ENCODE measurements around the gene PLCB2.
A peak's percentile ranks its signal among the peaks of the same experiment; 100 is the strongest.

PLCB2 gene

DNA sequence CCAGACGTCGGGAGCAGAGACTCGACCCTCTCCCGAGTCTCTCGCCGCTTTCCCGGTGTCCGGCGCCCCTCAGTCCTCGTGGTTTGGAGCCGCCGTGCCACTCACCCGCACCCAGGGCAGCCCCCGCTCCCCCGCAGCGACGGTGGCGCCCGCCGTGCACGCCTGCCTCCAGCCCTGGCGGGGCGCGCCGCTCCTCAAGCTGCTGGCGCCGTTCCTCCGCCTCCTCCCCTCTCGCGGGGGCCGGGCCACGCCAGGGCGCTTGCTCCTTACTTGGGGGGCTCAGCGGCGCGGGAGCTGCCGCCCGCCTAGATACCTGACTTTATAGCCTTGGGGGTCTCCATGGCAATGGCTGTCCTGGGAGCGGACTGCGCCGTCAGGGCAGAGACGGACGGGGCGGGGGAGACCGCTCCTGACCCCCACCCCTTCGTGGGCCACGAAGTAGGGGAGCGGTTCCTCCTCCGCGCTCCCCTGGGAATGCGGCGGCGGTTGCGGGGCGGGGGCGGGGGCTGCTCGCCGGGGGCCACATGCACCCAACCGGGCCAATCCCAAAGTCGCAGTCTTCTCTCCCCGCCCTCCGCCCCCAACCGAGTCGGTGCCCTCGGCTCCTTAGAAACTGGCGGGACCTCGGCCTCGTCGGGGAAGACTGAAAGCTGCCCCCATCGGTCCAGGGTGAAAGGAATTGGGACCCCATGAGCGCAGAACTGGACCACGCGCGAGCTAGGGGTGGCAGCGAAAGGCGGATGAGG lies 24.7 kb downstream of the PLCB2 start, which contains the start of gene ANKRD63:
ANKRD63 (minus strand) TSS at position 196 of the 746 bp plus-strand sequence. CDS start 478 bp downstream, outside the sequence.
- Mint-ChIP-seq H3K4me1 (ENCODE audit: low read depth) (peaks cover 5% of the 10 kb centered on the region), H3K27ac (no peak within 1 kb of the TSS), H3K27me3 (ENCODE audit: low read depth) (peaks cover 41% of the 10 kb centered on the region), H3K9me3 (no peaks in the 10 kb centered on the region), H3K36me3 (ENCODE audit: low read depth) (no peaks in the 10 kb centered on the region), H3K4me3 (peak within 1 kb of the TSS; percentile 60)

DNA sequence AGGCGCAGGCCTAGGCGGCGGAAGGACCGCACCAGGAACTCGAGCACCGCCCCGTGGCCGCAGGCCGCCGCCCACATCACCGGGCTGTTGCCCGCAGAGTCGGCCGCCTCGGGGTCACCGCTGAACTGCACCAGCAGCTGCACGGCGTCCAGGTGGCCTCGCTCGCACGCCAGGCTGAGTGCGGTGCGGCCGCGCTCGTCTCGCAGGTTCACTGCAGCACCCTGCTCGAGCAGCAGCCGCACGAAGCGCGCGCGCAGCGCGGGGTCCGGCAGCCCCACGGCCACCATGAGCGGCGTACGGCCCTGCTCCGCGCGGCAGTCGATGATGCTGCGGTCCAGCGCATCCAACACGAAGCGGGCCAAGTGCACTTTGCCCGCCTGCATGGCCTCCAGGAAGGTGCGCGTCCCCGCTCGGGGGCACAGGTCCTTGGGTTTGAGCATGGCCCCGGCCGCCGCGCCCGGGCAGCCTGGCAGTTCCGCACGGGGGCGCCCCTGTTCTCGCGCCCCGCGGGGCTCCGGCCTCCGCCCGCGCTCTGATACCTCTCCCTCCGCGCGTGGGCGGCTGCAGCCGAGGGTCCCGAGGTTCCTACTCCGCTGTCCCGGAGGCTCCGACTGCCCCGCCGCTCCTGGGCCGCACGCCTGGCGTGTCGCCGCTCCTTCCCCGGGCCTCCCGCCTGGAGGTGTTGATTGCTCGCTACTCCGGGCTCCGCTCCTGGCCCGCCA lies 25.4 kb downstream of the PLCB2 start:
- Mint-ChIP-seq H3K4me3 (peak overlapping the region; percentile 60), H3K4me1 (ENCODE audit: low read depth) (peaks cover 5% of the 10 kb centered on the region), H3K36me3 (ENCODE audit: low read depth) (no peaks in the 10 kb centered on the region), H3K27me3 (ENCODE audit: low read depth) (peaks cover 46% of the 10 kb centered on the region), H3K9me3 (no peaks in the 10 kb centered on the region), H3K27ac (no peak overlapping the region)

DNA sequence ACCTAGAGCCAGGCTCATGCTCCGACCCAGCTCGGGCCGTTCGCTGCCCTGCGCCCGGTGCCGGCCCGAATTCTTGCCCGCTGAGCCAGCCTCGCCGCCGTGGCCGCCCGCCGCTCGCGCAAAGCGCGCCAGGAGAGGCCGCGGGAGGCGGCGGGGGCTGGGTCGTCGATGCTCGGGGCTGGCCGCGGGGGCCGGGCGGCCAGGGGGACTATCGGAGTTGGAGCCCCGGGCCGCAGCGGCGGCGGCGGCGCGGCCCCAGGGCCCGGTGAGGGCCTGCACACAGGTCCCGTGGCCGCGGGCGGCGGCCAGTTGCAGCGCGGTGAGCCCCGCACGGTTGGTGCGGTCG lies 26.0 kb downstream of the PLCB2 start:
- peaks cover 5% of the 10 kb centered on the region for H3K4me1 Mint-ChIP-seq (ENCODE audit: low read depth)
- no peak overlapping the region for H3K27ac Mint-ChIP-seq
- H3K36me3 Mint-ChIP-seq (ENCODE audit: low read depth), result no peaks in the 10 kb centered on the region
- H3K4me3 Mint-ChIP-seq, result no peak overlapping the region
- no peaks in the 10 kb centered on the region for H3K9me3 Mint-ChIP-seq
- peaks cover 52% of the 10 kb centered on the region for H3K27me3 Mint-ChIP-seq (ENCODE audit: low read depth)

DNA sequence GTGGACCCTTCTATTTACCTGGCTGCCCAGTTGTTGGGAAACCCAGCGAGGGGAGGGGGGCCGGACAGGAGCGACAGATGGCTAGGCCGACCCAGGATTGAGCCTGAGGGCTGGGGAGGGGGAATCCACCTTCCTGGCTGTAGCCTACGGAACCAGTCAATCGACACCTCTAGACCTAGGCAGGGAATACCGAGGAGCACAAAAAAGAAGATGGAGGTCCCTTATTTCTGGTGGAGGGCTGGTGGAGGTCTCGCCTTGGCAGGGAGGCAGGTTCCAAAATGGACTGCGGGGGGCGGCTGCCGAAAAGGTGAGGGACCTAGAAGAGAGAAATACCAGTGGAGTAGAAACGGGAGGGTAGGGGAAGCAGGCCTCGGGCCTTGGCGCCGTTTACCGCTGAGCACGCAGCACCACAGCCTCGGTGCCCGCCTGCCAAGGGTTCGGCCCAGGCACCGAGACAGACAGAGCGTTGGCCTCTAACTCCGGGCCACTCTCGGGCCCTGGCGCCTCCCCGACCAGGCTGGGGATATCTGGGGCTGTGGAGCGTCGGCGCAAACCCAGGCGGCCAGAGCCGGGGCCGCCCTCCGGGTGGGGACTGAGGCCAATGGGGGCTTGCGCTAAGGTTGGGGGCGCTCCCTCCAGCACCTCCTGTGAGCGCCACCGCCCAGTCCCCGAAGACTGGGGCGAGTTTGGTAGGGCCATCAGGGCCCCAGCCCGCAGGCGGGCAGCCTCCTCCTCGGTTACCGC lies 26.5 kb downstream of the PLCB2 start:
- Mint-ChIP-seq H3K9me3 (no peaks in the 10 kb centered on the region), H3K27ac (no peak overlapping the region), H3K36me3 (ENCODE audit: low read depth) (no peaks in the 10 kb centered on the region), H3K4me1 (ENCODE audit: low read depth) (peaks cover 5% of the 10 kb centered on the region), H3K4me3 (peak overlapping the region; percentile 62), H3K27me3 (ENCODE audit: low read depth) (peaks cover 56% of the 10 kb centered on the region)

DNA sequence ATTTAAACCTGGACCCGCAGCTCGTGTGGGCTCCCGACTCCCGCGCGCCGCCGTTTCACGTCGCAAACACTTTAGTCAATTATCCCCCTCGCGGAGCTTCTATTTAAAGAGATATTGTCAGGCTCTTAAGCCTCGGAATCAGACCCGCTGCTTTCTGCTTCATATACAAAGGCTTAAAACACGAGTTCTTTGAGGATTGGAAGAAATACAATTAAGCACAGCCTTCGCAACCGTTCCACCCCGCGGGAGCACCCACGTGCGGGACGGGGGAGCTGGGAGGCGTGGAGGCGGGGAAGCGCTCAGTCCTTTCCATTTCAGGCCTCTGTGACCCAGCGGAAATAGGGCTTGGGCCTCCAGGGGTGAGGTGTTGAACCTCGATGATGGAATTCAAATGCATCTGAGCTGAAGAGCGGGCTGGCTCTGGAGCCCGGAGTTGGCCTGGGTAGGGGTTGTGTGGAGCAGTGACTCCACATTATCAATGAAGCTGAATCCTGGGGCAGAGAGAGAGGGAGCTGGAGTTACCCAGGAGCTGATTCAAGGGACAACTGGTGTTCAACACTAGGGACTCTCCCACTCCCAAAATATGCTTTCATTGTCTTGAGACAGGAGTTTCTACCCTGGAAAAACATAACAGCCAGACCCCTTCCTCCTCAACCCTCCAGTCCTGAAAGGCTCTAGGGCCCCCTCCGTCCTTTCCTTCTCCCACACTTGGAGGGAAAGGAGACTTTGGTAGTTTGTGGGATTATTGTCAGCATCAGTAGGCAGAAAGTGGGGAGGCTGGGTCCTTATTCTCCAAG lies 27.3 kb downstream of the PLCB2 start:
- Mint-ChIP-seq H3K9me3 (no peaks in the 10 kb centered on the region), H3K27me3 (ENCODE audit: low read depth) (peaks cover 56% of the 10 kb centered on the region), H3K4me1 (ENCODE audit: low read depth) (peaks cover 5% of the 10 kb centered on the region), H3K27ac (no peak overlapping the region), H3K36me3 (ENCODE audit: low read depth) (no peaks in the 10 kb centered on the region), H3K4me3 (peak overlapping the region; percentile 62)

DNA sequence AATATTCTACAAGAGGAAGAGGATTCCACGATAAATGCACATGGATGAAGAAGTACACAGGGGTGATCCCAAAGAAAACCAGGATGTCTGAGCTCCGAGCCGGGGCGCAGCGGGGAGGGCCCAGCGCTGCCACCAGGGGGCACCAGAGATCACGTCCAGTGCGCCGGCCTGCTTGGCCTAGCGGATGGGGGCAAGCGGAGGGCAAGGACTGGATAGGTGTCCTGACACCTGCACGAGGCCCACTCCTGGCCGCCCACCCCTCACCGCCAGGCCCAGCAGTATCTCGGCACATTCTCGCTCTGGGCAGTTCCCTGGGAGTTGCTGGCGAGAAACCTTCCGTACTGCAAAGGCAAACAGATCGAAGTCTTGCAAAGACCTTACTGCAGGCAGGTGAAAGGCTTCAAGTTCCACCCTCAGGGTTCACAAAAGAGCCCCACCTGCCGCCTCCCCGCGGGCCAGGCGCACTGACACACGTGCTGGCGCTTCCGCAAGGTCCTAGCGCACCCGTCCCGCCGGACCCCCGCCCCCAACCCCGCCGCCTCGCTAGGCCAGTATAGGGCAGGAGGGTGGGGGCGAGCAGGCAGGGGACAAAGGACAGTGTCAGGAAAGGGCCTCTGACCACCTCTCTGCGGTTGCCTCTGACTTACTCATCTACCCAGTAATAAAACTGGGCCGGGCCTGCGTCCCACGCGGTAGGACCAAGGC lies 28.1 kb downstream of the PLCB2 start:
- Mint-ChIP-seq H3K27me3 (ENCODE audit: low read depth) (peaks cover 54% of the 10 kb centered on the region), H3K27ac (no peak overlapping the region), H3K36me3 (ENCODE audit: low read depth) (no peaks in the 10 kb centered on the region)

DNA sequence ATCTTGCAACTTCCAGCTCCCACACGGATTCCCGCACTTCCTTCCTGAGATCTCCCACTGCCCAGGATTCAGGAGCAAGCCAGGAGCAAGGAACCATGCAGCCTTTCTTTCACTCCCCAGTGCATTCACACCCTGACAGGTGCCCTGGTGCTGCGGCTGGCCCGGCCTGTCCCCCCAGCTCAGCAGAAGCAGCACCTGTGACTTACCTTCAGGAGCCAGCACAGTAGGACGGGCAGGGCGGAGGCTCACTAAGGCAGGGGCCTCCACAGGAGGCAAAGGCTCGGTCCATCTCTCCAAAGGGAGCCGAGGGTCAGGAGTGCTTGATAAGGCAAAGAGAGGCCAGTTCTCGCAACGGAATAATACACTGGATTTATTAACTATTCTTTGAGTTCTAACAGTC lies 29.7 kb downstream of the PLCB2 start:
- Mint-ChIP-seq H3K9me3 (no peaks in the 10 kb centered on the region), H3K27me3 (ENCODE audit: low read depth) (peaks cover 44% of the 10 kb centered on the region), H3K4me3 (no peak overlapping the region), H3K36me3 (ENCODE audit: low read depth) (no peaks in the 10 kb centered on the region), H3K27ac (no peak overlapping the region), H3K4me1 (ENCODE audit: low read depth) (peaks cover 9% of the 10 kb centered on the region)

More for the DNA sequence above, 28.1 kb downstream of the PLCB2 start:
- Mint-ChIP-seq H3K4me1 (ENCODE audit: low read depth) (peaks cover 9% of the 10 kb centered on the region), H3K4me3 (no peak overlapping the region), H3K9me3 (no peaks in the 10 kb centered on the region)

DNA sequence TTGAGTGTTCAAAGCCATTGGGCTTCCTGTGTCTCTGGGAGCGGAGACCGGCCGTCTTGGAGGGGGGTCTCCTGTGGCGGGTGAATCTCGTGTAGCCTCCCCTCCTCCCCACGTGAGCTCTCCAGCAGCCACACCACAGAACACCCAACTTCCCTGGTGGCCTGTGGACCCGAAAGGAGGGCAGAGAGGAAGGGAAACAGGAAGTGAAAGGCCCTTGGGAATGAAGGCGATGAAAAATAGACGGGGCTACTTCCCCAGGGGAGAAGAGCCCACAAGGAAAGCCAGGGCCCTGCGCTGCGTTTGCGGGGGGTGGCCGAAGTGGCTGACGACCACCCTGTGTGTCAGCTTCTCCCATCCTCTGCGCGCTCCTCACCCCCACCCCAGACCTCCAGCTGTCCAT lies 30.3 kb downstream of the PLCB2 start:
- no peak overlapping the region for H3K27ac Mint-ChIP-seq
- H3K27me3 Mint-ChIP-seq (ENCODE audit: low read depth), result peaks cover 44% of the 10 kb centered on the region
- H3K4me3 Mint-ChIP-seq, result no peak overlapping the region
- H3K36me3 Mint-ChIP-seq (ENCODE audit: low read depth), result no peaks in the 10 kb centered on the region
- H3K4me1 Mint-ChIP-seq (ENCODE audit: low read depth), result peaks cover 9% of the 10 kb centered on the region
- H3K9me3 Mint-ChIP-seq, result no peaks in the 10 kb centered on the region

DNA sequence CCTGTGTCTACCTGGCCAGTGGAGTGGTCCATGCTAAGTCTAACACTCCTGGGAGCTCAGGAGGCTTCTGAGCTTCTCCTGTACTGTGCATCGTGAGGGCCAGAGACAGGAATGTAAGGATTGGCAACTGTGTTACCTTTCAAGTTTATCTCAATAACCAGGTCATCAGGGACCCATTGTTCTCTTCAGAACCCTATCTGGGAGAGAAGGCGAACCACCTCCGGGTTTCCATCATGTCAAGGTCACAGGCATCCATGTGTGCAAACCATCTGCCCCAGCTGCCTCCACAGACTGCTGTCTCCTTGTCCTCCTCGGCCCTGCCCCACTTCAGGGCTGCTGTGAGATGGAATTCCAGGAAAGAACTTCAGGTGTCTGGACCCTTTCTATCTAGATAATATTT lies 30.8 kb downstream of the PLCB2 start:
- Mint-ChIP-seq H3K27ac (no peak overlapping the region), H3K4me1 (ENCODE audit: low read depth) (peaks cover 9% of the 10 kb centered on the region), H3K36me3 (ENCODE audit: low read depth) (no peaks in the 10 kb centered on the region), H3K4me3 (no peak overlapping the region), H3K9me3 (no peaks in the 10 kb centered on the region), H3K27me3 (ENCODE audit: low read depth) (peaks cover 44% of the 10 kb centered on the region)

DNA sequence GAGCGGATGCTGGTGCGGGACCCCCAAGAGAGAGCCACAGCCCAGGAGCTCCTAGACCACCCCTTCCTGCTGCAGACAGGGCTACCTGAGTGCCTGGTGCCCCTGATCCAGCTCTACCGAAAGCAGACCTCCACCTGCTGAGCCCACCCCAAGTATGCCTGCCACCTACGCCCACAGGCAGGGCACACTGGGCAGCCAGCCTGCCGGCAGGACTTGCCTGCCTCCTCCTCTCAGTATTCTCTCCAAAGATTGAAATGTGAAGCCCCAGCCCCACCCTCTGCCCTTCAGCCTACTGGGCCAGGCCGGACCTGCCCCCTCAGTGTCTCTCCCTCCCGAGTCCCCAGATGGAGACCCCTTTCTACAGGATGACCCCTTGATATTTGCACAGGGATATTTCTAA lies 31.8 kb downstream of the PLCB2 start:
- H3K4me3 Mint-ChIP-seq, result no peak overlapping the region
- no peaks in the 10 kb centered on the region for H3K36me3 Mint-ChIP-seq (ENCODE audit: low read depth)
- H3K9me3 Mint-ChIP-seq, result no peaks in the 10 kb centered on the region
- peaks cover 41% of the 10 kb centered on the region for H3K27me3 Mint-ChIP-seq (ENCODE audit: low read depth)
- H3K4me1 Mint-ChIP-seq (ENCODE audit: low read depth), result peaks cover 8% of the 10 kb centered on the region
- no peak overlapping the region for H3K27ac Mint-ChIP-seq

DNA sequence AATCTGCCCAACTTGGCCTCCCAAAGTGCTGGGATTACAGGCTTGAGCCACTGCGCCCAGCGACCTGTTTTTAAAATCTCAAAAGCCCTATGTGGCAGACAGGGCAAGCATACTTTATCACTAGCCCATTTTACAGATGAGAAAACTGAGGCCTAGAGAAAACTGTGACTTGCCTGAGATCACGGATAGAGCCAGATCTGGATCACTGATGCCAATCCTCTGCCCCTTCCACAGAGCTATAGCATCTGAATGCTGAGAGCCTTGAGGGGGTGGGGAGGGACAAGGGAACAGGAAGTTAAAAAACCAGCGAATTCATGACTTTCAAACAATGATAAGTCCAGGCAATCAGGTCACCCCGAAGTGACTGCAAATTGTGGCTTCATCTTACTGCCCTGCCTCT lies 32.2 kb downstream of the PLCB2 start:
- Mint-ChIP-seq H3K4me1 (ENCODE audit: low read depth) (peaks cover 8% of the 10 kb centered on the region), H3K27ac (no peak overlapping the region), H3K4me3 (no peak overlapping the region), H3K36me3 (ENCODE audit: low read depth) (no peaks in the 10 kb centered on the region), H3K27me3 (ENCODE audit: low read depth) (peaks cover 36% of the 10 kb centered on the region), H3K9me3 (no peaks in the 10 kb centered on the region)

DNA sequence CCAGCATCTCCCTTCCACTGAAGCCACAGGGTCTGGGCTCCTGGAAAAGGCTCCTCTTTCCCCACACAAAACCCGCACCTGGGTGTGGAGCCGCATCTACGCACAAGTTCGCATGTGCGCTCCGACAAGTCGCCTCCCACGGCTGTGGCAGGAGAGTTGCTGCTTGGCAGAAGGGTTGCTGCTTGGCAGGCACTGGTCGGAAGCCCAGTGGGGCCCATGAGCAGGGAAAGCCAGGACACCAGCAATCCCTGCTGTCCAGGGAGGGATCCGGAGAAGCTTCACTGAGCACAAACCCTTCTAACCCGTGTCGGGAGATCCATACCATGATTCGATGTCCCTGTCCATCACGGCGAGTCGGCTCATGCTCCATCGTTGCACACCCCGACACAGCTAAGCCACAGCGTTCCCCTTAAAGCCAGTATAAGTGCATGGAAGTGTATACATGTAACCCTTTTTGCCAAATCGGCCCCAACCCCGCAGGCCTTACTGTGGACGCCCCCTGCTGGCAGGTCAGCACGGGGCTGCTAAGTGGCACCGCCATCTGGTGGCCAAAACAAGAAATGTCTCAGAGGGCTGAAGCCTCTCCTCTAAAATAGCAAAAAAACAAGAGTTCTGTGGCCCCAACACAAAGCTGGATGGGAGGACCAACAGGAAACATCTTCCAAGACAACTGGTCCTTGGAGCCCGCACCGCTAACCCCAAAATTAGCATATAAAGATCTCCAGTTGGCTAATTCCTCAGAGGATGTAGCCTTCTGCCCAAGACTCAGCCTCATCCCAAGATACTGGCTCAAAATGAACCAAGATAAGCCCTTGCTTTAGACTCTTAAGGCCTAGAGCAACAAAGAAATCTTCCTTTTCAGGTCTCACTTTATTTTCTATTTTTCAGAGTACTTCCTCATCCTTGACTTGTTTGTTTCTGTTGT lies 33.1 kb downstream of the PLCB2 start:
- no peaks in the 10 kb centered on the region for H3K36me3 Mint-ChIP-seq (ENCODE audit: low read depth)
- peaks cover 30% of the 10 kb centered on the region for H3K27me3 Mint-ChIP-seq (ENCODE audit: low read depth)
- H3K9me3 Mint-ChIP-seq, result no peaks in the 10 kb centered on the region
- peaks cover 8% of the 10 kb centered on the region for H3K4me1 Mint-ChIP-seq (ENCODE audit: low read depth)
- no peak overlapping the region for H3K27ac Mint-ChIP-seq
- H3K4me3 Mint-ChIP-seq, result no peak overlapping the region

DNA sequence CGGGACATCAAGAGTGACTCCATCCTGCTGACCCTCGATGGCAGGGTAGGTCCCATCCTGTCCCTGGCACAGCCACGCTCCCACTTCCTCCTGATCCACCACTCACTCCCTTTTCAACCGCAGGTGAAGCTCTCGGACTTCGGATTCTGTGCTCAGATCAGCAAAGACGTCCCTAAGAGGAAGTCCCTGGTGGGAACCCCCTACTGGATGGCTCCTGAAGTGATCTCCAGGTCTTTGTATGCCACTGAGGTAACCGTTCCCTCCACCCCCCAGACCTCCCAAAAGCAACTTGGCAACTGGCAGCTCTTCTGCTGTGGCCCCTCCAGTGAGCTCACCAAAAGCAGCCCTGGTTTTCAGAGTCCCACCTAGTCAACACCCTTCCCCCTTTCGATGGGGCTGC lies 34.3 kb downstream of the PLCB2 start:
- Mint-ChIP-seq H3K4me3 (no peak overlapping the region), H3K36me3 (ENCODE audit: low read depth) (no peaks in the 10 kb centered on the region), H3K27me3 (ENCODE audit: low read depth) (peaks cover 19% of the 10 kb centered on the region), H3K27ac (no peak overlapping the region), H3K4me1 (ENCODE audit: low read depth) (peaks cover 4% of the 10 kb centered on the region), H3K9me3 (no peaks in the 10 kb centered on the region)

All from T-helper 1 cell treated with Interleukin-12 subunit alpha and Interleukin-12 subunit beta and Interleukin-4 antibody, amounts not matched to agents 30 μg/mL and 1 μg/mL, for 36 hours (primary cell).